H1 (cell line): ENCODE results near the gene ASCC2. TPM values are rescaled to one million over a fixed set of nuclear protein-coding genes. Genes with fewer than 3 reads are reported as not detected.

Experiments used
- CTCF ChIA-PET: fragments of 300-600 bp; sonication (Branson Sonifier 250); formaldehyde crosslinking; loops from one replicate; lab custom pipeline; 2021; ENCODE audit not compliant: partially characterized antibody; lab: Charles Lee
- POLR2A ChIA-PET: fragments of 300-600 bp; sonication (Branson Sonifier 250); formaldehyde crosslinking; loops from one replicate; lab custom pipeline; 2021; ENCODE audit warnings: inconsistent platforms; ENCODE audit not compliant: partially characterized antibody; lab: Charles Lee
- DNase-seq, 2 experiments: peaks; one replicate each; pipeline versions ENCODE4 v3.0.0 to v3.0.0-alpha.2; 2010 to 2022; ENCODE audit warnings: low spot score in 2 of 2, low read depth in 1 of 2, mixed read lengths in 1 of 2
- FAIRE-seq: peaks from 2 replicates; lab custom pipeline; 2011; peaks lifted over from hg19 to GRCh38; lab: Jason Lieb, UNC
- H2AFZ ChIP-seq: 2 replicates; pipeline ENCODE4 v1.8.1; 2012; ENCODE audit warnings: low read length, inconsistent platforms
- H2AK5ac ChIP-seq: 2 replicates; pipeline ENCODE4 v1.6.1; 2013; ENCODE audit warnings: low read depth, low read length
- H2BK120ac ChIP-seq: replicated peaks from 2 replicates; pipeline ENCODE3; 2013; ENCODE audit warnings: low read depth, low read length, inconsistent platforms
- H2BK12ac ChIP-seq: 2 replicates; pipeline ENCODE4 v1.6.1; 2013; ENCODE audit warnings: low read depth, low read length
- H2BK15ac ChIP-seq: 2 replicates; pipeline ENCODE4 v1.6.1; 2013; ENCODE audit warnings: low read length
- H2BK20ac ChIP-seq: 2 replicates; pipeline ENCODE4 v1.6.1; 2013; ENCODE audit warnings: low read length
- H2BK5ac ChIP-seq: 2 replicates; pipeline ENCODE4 v1.6.1; 2013; ENCODE audit warnings: low read depth, low read length
- H3K14ac ChIP-seq: 2 replicates; pipeline ENCODE4 v1.6.1; 2013; ENCODE audit warnings: inconsistent platforms; ENCODE audit not compliant: insufficient read length
- H3K18ac ChIP-seq: 2 replicates; pipeline ENCODE4 v1.6.1; 2013; ENCODE audit warnings: low read length; ENCODE audit errors: extremely low read depth
- H3K23ac ChIP-seq: 2 replicates; pipeline ENCODE4 v1.6.1; 2013; ENCODE audit warnings: inconsistent platforms; ENCODE audit not compliant: insufficient read length
- H3K23me2 ChIP-seq: 2 replicates; pipeline ENCODE4 v1.6.1; 2013; ENCODE audit warnings: low read depth, low read length
- H3K27ac ChIP-seq: 2 replicates; pipeline ENCODE4 v1.6.1; 2011; ENCODE audit warnings: low read depth, low read length, inconsistent platforms
- H3K27me3 ChIP-seq, 4 experiments: replicated peaks in 1 of 4; 1 replicate in 1 of 4; 2 replicates in 3 of 4; pipeline versions ENCODE4 v1.6.1 to v1.8.1; 2011 to 2013; ENCODE audit warnings: low read length in 3 of 4, mild to moderate bottlenecking in 3 of 4, inconsistent platforms in 2 of 4, mixed read lengths in 2 of 4, moderate library complexity in 1 of 4; ENCODE audit not compliant: control insufficient read depth in 3 of 4, insufficient read depth in 3 of 4; ENCODE audit errors: extremely low read depth in 1 of 4
- H3K36me3 ChIP-seq, 4 experiments: 2 replicates each; pipeline versions ENCODE4 v1.6.1 to v1.8.1; 2011 to 2013; ENCODE audit warnings: mild to moderate bottlenecking in 4 of 4, low read length in 3 of 4, moderate library complexity in 2 of 4, control low read depth in 1 of 4, inconsistent platforms in 1 of 4; ENCODE audit not compliant: insufficient read depth in 4 of 4, control insufficient read depth in 2 of 4
- H3K4ac ChIP-seq: replicated peaks from 2 replicates; pipeline ENCODE3; 2013; ENCODE audit warnings: low read length, low read depth, mixed read lengths, inconsistent platforms; ENCODE audit not compliant: insufficient read length
- H3K4me1 ChIP-seq, 4 experiments: replicated peaks in 1 of 4; 1 replicate in 1 of 4; 2 replicates in 3 of 4; pipeline versions ENCODE4 v1.6.1 to v1.8.1; 2011 to 2013; ENCODE audit warnings: low read length in 3 of 4, inconsistent platforms in 2 of 4, mixed read lengths in 1 of 4; ENCODE audit not compliant: insufficient read depth in 4 of 4, control insufficient read depth in 3 of 4
- H3K4me2 ChIP-seq, 2 experiments: 2 replicates each; pipeline versions ENCODE4 v1.6.1 to v1.8.1; 2011 to 2013; ENCODE audit warnings: low read depth in 2 of 2, low read length in 2 of 2, control low read depth in 1 of 2, inconsistent platforms in 1 of 2, mild to moderate bottlenecking in 1 of 2; ENCODE audit not compliant: insufficient read depth in 1 of 2
- H3K4me3 ChIP-seq, 4 experiments: fragments of 200-600, 300-600 bp in 1 of 4; sonication (generic), shearing (Covaris generic), sonication (Bioruptor Twin) in 1 of 4; 2 replicates each; pipeline versions ENCODE4 v1.5.1 to v1.8.1; 2011 to 2016; ENCODE audit warnings: low read length in 4 of 4, low read depth in 3 of 4, control low read depth in 2 of 4, inconsistent platforms in 2 of 4, mild to moderate bottlenecking in 2 of 4, mixed read lengths in 1 of 4, moderate library complexity in 1 of 4; ENCODE audit not compliant: insufficient read depth in 2 of 4; ENCODE audit errors: extremely low read depth in 1 of 4
- H3K56ac ChIP-seq: replicated peaks from 2 replicates; pipeline ENCODE3; 2013; ENCODE audit warnings: low read depth, mild to moderate bottlenecking, mixed read lengths, low read length, inconsistent platforms; ENCODE audit not compliant: insufficient read length
- H3K79me1 ChIP-seq: 2 replicates; pipeline ENCODE4 v1.6.1; 2013; ENCODE audit warnings: low read depth, low read length, control low read depth
- H3K79me2 ChIP-seq, 2 experiments: 2 replicates each; pipeline versions ENCODE4 v1.6.1 to v1.8.1; 2012 to 2013; ENCODE audit warnings: low read length in 2 of 2, mild to moderate bottlenecking in 2 of 2, inconsistent platforms in 1 of 2; ENCODE audit not compliant: insufficient read depth in 2 of 2, control insufficient read depth in 1 of 2
- H3K9ac ChIP-seq, 4 experiments: replicated peaks in 1 of 4; 1 replicate in 1 of 4; 2 replicates in 3 of 4; pipeline versions ENCODE4 v1.6.1 to v1.8.1; 2011 to 2013; ENCODE audit warnings: low read depth in 3 of 4, low read length in 3 of 4, control low read depth in 2 of 4, mild to moderate bottlenecking in 2 of 4, moderate library complexity in 2 of 4, inconsistent platforms in 1 of 4; ENCODE audit errors: extremely low read depth in 1 of 4
- H3K9me3 ChIP-seq, 2 experiments: 2 replicates each; pipeline versions ENCODE4 v1.6.1 to v1.8.1; 2012 to 2013; ENCODE audit warnings: mild to moderate bottlenecking in 2 of 2, moderate library complexity in 2 of 2, control low read depth in 1 of 2, inconsistent platforms in 1 of 2, low read depth in 1 of 2, low read length in 1 of 2, mixed read lengths in 1 of 2; ENCODE audit not compliant: insufficient read depth in 2 of 2
- H4K20me1 ChIP-seq, 2 experiments: replicated peaks in 1 of 2; 2 replicates each; pipeline versions ENCODE3 to v1.8.1; 2011 to 2013; ENCODE audit warnings: inconsistent platforms in 2 of 2, low read length in 2 of 2, mild to moderate bottlenecking in 1 of 2; ENCODE audit not compliant: insufficient read depth in 2 of 2, control insufficient read depth in 1 of 2
- H4K5ac ChIP-seq: 2 replicates; pipeline ENCODE4 v1.6.1; 2013; ENCODE audit warnings: low read length, low read depth, mixed read lengths, inconsistent platforms; ENCODE audit not compliant: insufficient read length
- H4K8ac ChIP-seq: 2 replicates; pipeline ENCODE4 v1.8.0; 2013; ENCODE audit warnings: mild to moderate bottlenecking, moderate library complexity, low read length, inconsistent platforms; ENCODE audit not compliant: insufficient read depth; ENCODE audit errors: extremely low read depth
- H4K91ac ChIP-seq: replicated peaks from 2 replicates; pipeline ENCODE3; 2013; ENCODE audit warnings: low read length, mixed read lengths, inconsistent platforms; ENCODE audit not compliant: insufficient read length
- JUND ChIP-seq: IDR thresholded peaks from 2 replicates; pipeline ENCODE4 v1.6.1; 2011; ENCODE audit warnings: mild to moderate bottlenecking, improper control_type of control experiment, low read length
- NRF1 ChIP-seq: IDR thresholded peaks from 2 replicates; pipeline ENCODE4 v1.6.1; 2011; ENCODE audit warnings: mild to moderate bottlenecking, low read depth, low read length, improper control_type of control experiment
- POU5F1 ChIP-seq: IDR thresholded peaks from 2 replicates; pipeline ENCODE4 v1.6.1; 2011; ENCODE audit warnings: low read depth, mild to moderate bottlenecking, low read length, moderate library complexity
- SP4 ChIP-seq: IDR thresholded peaks from 2 replicates; pipeline ENCODE4 v1.6.1; 2012; ENCODE audit warnings: low read length, inconsistent platforms
- WGBS, 2 experiments: shearing (Covaris generic) in 1 of 2; methylation state at CpG; one replicate each; pipeline versions ENCODE4 v1.1.6 to v1.1.7; 2013 to 2015; ENCODE audit warnings: low lambda C conversion rate in 2 of 2, mixed read lengths in 2 of 2, inconsistent platforms in 1 of 2, low coverage in 1 of 2, missing lambda C conversion rate in 1 of 2; ENCODE audit not compliant: insufficient replicate concordance in 2 of 2, insufficient coverage in 1 of 2, insufficient read length in 1 of 2; ENCODE audit errors: extremely low coverage in 1 of 2, missing lambda C conversion rate in 1 of 2; 5-methylcytosine and 5-hydroxymethylcytosine counted together
- polyA plus RNA-seq, 7 experiments: library from polyadenylated mRNA; depleted of rRNA in 3 of 7; stranded (reverse) in 5 of 7; unstranded in 2 of 7; fragments of >200 nt in 5 of 7; fragments of 200-250 nt in 2 of 7; gene quantifications; 1 replicate in 5 of 7; 2 replicates in 1 of 7; 4 replicates in 1 of 7; pipeline versions ENCODE4 v1.2.1 to v1.2.3, GENCODE V29; 2011 to 2013; ENCODE audit warnings: missing spikeins in 2 of 7, mixed read lengths in 2 of 7
- total RNA-seq: library from RNA; stranded (reverse); fragmentation: NEBNext Ultra II Directional; extraction: Animal tissue kit (Norgen Biotek cat#: 25700); gene quantifications from 2 replicates; pipeline ENCODE4 v1.2.1, GENCODE V29; 2021

ASCC2 gene
- total and polyA plus RNA-seq, 2 of the 8 experiments (the other 6 are each of a cell fraction or from before 2014, with no cell fraction given) = 35.0 to 35.8 TPM

DNA sequence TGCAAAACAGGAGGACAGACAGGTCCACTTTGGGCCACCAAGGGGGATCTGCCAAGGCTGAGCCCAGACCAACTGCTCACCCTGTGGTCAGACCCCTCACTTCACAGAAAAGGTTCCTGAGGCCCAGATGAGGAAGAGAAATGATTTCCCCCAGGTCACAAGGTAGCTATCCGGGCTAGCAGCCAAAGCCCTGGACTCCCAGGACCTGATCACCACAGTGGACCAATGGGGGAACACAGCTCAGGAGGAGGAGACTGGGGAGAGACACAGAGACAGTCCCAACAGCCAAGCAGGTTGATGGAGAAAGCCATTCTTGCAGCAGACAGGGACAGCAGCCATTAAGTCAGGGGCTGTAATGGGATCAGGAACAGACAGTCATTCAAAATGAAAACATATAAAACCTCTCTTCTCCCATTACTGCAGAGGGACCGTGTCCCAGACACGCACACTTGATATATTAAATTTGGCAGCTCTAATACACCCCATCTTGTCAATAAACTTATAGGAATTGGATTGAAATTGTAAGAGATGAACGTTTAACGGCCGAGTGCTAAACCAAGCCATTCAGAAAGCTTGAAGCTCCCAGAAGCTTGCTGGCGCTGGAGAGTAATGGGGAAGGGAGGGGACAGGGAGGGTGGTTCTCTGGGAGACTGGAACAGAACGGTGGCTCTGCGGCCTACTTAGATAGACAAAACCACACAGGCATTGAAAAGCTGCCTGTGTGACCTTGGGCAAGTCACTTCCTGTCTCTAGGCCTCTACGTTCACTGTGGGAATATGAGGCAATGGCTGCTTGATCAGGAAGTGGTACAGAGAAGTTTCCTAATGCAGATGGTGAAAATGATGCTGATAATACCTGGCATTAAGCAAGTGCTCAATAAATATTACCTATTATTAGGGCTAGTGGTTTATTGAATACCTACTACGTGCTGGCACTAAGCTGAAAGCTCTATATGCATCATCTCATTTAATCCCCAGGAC lies 87.2 kb downstream of the ASCC2 start:
- H4K5ac ChIP-seq = no peak overlapping the region
- H4K20me1 ChIP-seq = peaks cover 0 to 1% of the 10 kb centered on the region in 2 experiments
- CTCF ChIA-PET = interaction anchor here (2.3 to 2.4 kb wide), 2 partner anchors 14 to 49 kb away, joined by 6 to 7 read pairs; no protein-coding TSS in a partner anchor
- H4K91ac ChIP-seq = no peak overlapping the region
- no peaks in the 10 kb centered on the region for H3K79me1 ChIP-seq
- FAIRE-seq (no peak), DNase-seq (no peak)
- H3K79me2 ChIP-seq = no peaks in the 10 kb centered on the region
- POLR2A ChIA-PET = interaction anchor here (1.0 to 1.8 kb wide), 2 partner anchors 13 to 62 kb away, joined by 3 to 4 read pairs; no protein-coding TSS in a partner anchor
- H2BK120ac ChIP-seq = no peak overlapping the region
- H3K4ac ChIP-seq = no peak overlapping the region
- TF ChIP-seq NRF1 = no peak
- no peak for TF ChIP-seq JUND
- TF ChIP-seq POU5F1 = no peak
- TF ChIP-seq SP4 = no peak
- no peak overlapping the region for H3K9ac ChIP-seq
- H2BK15ac ChIP-seq = no peak overlapping the region
- no peaks in the 10 kb centered on the region for H3K36me3 ChIP-seq
- no peak overlapping the region for H2AFZ ChIP-seq
- no peak overlapping the region for H3K27ac ChIP-seq
- no peak overlapping the region for H3K56ac ChIP-seq
- H3K4me3 ChIP-seq = no peak overlapping the region
- no peak overlapping the region for H2BK5ac ChIP-seq
- no peaks in the 10 kb centered on the region for H3K27me3 ChIP-seq
- H3K14ac ChIP-seq = no peak overlapping the region
- no peak overlapping the region for H2AK5ac ChIP-seq
- no peak overlapping the region for H3K23ac ChIP-seq
- H2BK20ac ChIP-seq = no peak overlapping the region
- H4K8ac ChIP-seq = no peak overlapping the region
- WGBS, 2 experiments = 83% methylated on average over 11 of the region's 11 CpGs; no CpG with 5 or more reads in 1 of the 2 experiments
- no peaks in the 10 kb centered on the region for H3K23me2 ChIP-seq
- H3K18ac ChIP-seq = no peak overlapping the region
- H2BK12ac ChIP-seq = no peak overlapping the region
- H3K9me3 ChIP-seq = no peaks in the 10 kb centered on the region
- H3K4me1 ChIP-seq = peaks cover 0 to 2% (median 0%) of the 10 kb centered on the region in 4 experiments; a peak in 2 of 7 replicates
- no peak overlapping the region for H3K4me2 ChIP-seq
